ENCODE results near the gene ATRNL1.

The ATRNL1 gene

DNA sequence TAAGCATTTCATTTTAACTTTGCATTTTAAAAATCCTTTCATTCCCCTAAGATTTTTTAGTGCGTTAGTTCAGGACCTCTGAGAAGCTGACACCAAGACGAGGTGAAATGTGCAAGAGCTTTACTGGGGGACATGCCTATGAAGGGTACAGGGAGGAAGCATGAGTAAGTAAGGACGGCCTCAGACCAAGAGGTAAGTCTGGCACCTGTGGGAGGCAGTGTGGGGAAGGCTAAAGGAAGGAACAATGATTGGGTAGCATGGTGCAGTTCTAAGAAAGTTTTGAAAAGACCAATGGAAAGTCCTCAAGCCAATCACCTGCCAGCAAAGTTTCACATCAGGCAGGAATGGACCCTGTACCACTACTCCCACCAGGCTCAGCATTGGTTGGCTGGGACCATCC is 810.7 kb downstream of the ATRNL1 start:
- no peak for DNase-seq (ENCODE audit: low read depth in 2 of 2)

DNA sequence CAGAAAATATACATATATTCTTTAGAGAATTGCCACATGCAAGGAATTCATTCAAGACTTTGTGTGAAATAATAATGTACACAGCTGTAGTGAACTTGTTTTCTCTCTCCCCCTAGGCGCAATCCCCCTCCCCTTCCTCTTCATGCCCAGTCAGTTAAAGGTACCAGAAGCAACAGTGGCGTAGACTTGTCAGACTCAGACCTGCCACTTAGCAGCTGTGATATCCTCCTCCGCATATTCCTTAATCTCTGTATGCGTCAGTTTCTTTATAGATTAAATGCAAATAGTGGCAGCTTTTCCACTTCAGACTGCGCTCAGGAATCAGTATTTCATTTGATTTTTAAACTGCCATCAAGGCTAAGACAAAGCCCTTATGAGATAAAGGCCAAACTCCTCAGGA is 815.9 kb downstream of the ATRNL1 start:
- DNase-seq (ENCODE audit: low read depth in 2 of 2): no peak

DNA sequence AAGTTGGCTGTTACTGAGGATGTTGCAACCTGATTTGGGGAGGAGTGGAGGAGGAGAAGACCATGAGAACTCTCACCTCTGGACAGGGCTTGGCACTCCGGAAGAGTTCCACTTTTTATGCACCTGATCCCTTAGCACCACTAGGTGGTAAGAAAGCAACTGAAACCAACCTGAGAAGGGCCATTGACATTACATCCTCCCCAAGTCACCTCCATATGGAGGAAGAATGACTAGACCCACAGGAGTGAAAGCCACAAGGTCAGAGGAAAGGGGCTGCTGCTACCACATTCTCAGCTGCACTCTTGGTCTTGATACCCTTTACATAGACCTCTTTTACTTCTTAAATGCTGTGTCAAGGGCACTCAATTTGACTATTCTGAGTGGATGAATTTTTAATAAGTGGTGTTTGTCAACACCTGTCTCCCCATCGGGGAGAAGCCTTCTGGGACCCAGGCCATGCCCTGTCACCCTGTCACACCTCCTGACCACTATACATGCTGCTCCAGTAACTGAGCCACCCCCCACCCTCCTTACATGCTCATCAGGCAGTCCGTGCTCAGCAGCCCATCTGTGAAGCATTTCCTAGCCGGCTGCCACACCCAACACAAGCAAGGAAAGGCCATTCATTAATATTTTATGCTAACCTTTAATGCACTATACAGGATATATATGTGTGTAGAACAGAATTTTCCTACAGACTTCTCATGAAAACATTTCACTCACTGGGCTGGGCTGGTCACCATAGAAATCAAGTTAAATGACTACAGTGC is 817.0 kb downstream of the ATRNL1 start:
- DNase-seq (ENCODE audit: low read depth in 2 of 2): no peak

DNA sequence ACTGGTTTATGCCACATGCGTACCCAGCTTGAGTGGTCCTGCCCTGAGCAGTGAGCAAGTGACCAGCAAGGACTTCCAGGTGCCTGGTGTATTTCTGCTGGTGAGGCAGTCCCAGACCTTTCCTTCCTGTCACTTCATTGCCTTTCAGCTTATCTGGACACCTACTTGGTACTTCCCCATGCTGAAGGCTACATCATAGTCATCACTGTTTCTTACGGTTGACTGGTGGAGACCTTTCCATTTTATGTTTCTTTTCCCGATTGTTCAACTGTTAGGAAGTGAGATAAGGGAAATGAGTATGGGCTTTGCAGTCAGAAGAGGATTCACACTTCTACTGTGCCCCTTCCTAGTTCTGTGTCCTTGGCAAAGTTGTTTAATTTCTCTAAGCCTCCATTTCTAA is 821.3 kb downstream of the ATRNL1 start:
- DNase-seq (ENCODE audit: low read depth in 2 of 2): no peak

DNA sequence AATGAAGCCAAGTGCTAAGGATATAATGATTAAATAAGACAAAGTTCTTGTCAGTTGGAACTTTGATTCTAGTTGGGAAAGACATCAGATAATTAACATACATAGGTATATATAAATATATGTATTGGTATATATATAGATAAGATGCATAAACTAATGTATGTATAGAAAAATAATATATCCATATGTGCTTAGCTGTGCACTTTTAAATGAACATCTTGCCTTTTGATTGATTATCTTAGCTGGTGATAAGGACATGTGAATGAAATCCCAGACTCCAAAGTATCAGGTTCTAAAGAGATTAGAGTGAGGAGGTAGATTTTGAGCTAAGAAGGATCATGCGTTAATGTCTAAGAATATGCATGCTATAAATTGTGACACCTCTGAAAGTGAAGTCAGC is 822.3 kb downstream of the ATRNL1 start:
- DNase-seq (ENCODE audit: low read depth in 2 of 2): no peak

DNA sequence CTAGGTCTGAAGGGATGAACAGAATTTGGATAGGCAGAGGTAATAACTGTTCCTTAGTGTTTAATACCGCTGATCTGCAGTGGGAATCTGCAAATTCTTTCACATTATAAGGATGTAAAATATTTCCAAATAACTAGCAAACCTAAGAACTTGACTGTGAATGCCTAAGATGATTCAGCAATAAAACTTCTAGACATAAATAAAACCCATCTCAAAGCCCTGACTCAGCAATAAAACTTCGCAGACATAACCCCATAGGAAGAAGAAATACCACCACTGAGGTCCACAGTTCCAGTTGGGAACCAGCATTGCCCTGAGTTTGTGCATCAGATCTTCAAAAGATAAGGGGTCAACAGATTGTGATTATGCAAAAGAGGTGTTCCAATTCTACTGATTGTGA is 825.6 kb downstream of the ATRNL1 start:
- no peak for DNase-seq (ENCODE audit: low read depth in 2 of 2)

DNA sequence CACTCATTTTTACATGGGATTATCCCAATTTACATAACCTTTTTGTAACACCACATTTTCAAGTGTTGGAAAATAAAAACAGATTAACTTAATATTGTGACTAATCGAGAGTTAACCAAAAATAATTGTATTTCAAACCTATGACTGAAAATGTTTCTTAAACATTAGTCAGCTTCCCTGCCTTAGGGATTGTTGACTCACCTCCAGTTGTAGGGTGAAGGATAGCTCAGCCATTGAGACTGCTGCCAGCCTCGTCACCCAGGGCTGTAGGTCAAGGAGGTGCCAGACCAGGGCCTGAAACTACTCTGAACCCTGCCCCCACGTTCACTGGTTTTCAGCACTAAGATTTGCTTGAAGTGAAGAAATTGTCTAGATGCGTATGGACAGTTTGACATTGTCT is 828.6 kb downstream of the ATRNL1 start:
- DNase-seq (ENCODE audit: low read depth in 2 of 2): no peak

DNA sequence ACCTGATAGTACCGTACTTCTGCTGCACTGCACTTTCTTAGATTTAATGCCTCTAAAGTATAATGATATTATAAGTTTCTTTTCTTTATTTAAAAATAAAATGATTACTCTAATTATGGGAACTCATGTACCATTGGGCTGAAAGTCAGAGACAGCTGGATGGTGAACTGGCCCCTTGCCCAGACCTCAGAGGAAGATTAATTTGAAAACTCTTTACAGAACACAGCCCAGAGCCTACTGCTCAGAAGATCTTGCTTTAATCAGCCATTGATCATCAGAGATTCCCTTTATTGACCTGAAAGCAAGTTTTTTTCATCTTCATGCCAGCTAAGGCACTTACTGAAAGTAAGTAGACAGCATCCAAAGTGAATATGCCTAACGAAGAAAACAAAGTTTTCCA is 838.1 kb downstream of the ATRNL1 start:
- no peak for DNase-seq (ENCODE audit: low read depth in 2 of 2)

DNA sequence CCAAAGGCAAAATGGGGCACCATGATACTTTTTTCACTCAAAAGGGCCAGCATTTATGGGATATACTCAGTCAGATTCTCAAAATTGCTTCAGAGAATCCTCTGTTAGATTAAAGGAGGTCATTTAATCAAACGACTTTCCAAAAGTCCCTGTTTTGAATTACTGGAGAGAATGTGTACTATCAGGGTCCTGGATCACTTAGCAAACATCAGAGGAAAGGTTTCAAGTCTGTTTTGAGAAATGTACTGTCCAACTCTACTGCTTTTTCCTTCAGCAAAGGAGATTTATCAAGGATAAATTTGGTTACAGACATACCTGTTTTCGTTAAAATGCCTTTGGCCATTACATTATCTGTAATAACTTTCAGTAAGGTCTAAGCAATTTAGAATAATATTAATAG is 838.9 kb downstream of the ATRNL1 start:
- DNase-seq (ENCODE audit: low read depth in 2 of 2): no peak

DNA sequence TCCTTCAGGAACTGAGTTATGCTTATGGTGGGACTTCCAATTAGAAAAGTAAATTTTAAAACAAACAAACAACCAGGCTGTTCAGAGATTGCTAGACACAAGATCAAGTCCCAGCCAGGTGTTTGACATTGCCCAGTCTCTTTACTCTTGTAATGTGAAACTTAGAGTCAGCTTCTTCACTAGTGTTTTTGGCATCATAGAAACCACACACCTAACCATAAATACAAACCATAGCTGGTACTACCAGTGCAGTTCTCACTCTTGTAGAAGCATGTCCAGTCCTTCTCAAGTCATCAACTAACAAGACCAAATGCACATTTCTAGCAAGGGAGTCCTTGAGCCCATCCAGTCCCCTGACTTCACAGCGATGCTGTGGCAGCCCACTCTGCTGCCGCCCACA is 839.9 kb downstream of the ATRNL1 start:
- DNase-seq (ENCODE audit: low read depth in 2 of 2): no peak

DNA sequence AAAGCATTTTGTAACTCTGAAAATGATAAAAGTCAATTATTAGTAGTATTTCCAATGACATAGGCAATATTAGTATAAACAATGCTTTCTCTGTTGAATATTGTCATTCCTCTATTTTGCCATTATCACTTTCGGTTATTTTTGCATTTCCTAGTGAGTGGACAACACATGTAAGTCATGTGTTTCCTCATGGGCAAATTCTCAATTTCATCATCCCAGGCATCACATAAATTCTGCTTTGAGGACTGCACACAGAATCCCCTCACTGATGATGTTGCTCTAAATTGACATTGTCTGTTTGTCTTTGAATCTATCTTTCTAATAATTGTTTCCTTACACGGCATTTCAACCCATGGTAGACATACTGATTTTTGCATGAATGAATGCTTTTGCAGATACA is 842.6 kb downstream of the ATRNL1 start:
- DNase-seq (ENCODE audit: low read depth in 2 of 2): no peak

DNA sequence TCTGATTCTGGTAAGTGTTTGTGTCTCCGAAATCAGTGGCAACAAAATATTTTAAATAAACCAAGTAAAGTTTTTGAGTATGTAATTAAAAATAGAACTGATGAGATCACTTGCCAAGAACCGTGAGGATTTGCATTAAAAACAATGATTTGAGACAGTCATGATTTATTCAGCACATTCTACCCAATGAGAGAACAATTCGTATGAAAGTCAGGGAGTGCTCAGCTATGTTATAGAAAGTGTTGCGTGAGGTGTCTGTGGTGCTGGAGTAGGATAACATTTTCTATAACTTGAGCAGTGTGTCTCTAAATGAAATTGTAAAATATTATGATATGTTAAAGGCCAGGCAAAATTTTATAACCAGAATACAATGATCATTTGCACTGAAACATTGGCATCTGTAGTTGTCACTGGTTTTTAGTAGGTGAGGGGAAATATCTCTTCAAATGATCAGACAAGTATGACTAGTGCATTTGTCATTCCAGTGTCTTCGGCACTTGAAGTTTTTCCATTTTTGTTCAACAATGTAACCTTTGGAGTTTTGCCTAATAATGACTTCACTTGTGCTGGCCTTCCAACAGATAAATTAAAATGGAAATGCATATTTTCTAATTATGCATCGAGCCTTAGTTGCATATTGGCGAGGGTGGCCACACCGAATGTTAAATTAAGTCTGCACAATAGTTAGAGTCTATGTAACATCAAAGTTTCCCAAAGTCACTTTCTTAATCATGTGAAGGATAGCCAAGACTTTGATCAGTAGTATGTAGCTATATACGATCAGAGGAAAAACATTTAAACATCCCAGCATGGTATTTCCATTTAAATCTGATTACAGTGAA is 844.0 kb downstream of the ATRNL1 start:
- DNase-seq (ENCODE audit: low read depth in 2 of 2): no peak

DNA sequence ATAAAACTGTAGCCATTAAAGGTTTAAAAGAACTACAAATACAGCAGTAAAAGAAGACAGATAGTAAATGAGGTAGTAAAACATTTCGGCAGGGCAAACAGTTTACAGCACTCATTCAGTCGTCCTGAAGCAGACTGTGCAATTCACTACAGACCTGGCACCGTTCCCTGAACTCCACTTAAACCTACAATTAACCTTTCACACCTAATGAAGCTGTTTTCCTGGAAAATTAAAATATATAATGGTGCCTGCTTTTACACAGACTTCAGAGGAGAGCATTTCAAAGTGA is 844.5 kb downstream of the ATRNL1 start:
- no peak for DNase-seq (ENCODE audit: low read depth in 2 of 2)

DNA sequence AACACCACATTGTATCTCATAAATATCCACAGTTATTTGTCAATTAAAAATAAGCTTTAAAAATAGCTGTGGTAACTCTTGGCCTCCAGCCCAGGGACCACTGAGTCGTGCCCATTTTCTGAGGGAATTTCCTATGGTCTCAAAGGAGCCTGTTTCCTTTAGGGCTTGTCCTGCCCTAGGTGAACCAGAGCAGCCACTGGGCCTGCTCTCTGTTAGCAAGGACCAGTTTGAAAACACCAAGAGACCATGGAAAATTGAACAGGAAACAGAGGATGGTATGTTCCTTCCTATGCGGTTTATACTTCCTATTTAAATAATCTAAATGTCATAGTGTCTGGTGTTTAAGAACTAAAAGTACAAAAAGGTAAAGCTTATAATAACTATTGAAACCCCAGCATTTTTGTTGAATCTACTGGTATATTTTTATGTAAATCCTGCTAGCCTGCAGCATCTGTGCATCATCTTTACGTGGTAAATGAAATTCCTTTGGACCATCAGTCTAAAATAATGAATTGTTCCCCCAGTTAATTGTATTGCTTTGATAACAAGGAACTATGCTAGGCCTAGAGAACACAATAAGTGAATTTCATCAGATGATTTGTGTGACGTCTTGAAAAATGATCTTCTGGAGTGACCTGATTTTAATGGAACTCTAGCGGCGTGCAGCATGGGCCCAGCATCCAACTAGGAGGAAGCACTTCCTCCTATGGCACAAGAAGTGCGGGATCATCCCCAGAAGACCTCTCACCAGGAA is 846.1 kb downstream of the ATRNL1 start:
- DNase-seq (ENCODE audit: low read depth in 2 of 2): no peak

DNA sequence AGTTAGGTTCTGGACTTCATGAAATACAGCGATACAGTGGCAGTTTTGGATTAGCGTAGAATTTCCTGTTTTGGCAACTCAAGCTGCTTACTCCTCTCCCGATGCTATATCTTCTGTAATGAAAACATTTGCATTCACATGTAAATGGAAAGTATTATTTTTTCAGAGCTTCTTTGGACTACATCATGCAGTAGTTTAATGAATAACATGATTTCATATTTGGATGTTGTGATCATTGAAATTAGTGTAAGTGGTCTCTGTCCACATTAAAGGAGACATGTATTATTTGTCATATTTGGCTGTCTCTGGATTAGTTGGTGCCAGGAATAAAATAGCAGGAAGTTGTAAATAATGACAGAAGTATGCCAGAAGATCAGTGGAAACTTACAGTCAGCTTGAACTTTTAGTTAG is 848.2 kb downstream of the ATRNL1 start:
- no peak for DNase-seq (ENCODE audit: low read depth in 2 of 2)

DNA sequence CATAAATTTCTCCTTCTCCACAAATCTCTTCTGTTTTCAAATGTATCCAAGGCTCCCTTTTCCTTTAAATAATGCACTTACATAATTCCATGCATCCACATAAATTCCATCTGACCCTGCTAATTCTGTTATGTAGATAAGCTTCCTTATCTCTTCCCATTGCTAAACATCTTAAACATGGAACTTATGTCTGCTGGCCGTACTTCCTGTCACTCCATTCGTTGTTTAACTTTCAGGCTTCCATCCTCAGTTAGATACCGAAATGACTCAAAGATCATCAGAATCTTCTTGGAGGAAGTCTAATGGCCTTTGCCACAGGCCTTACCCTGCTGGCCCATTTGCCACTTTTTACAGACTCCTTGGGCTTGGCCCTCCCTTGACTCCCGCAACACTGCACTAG is 848.9 kb downstream of the ATRNL1 start:
- no peak for DNase-seq (ENCODE audit: low read depth in 2 of 2)

DNA sequence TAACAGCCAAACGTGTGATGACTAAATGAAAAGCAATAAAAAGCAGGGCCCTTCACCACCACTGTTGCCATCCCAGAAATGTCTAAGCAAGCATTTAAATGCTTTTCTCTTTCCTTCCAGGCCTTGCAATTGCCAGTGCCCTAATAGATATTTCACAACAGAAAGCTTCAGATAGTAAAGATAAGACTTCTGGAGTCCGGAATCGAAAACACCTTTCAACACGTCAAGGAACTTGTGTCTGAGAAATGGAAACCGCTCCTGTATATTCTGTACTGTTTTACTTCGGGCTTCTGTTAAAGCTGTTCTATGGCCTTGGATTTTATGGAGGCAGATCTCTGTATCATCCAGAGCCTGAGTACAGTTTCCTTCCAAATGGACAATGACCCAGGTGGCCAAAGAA is 851.4 kb downstream of the ATRNL1 start:
- DNase-seq (ENCODE audit: low read depth in 2 of 2): no peak

DNA sequence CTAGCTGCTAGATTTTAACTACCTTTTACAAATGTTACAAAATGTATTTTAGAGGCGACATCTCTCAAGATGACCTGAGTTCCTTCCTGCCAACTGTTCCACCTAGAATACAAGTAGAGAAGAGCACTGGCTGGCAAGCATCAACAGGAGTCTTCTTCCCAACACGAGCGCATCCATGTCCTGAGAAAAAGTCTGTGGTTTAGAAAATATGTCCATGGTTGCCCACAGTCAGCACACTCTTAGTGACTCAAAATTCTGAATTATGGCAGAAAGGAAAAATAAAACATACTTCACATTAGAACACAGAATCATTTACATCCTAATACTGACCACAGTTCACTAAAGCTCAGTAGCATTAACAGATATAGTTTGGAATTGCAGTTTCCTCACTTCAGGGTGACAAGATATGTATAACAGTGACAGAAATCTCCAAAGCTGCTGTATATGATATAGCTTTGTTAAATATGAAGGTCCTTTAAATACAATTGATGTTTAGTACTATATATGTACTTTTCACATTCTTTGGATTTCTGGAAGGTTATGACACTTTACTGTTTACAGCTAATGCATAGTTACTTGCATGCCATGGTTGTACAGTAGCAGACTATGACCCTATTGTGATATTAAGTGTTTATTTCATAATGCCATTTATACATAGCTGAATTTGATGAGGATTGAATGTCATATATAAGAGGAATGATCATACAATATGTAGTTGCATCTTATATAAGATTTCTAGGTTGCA is 852.7 kb downstream of the ATRNL1 start:
- no peak for DNase-seq (ENCODE audit: low read depth in 2 of 2)

DNA sequence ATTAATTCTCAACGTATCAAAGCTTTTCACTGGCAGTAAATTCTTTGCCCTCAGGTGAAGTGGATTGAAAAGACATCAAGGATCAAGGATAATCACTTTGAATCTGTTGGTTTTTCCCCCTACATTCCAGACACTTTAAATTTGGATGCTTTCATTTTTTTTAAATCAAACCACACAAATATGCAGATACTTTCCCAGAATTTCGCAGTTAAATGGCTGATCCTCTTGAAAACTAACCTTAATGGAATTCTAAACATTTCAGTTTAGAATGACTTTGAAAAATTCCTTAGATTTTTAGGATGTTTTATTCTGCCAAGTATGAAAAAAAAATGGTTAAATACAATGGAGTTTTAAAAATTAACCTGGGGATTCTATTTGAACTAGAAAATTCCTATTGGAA is 853.9 kb downstream of the ATRNL1 start:
- no peak for DNase-seq (ENCODE audit: low read depth in 2 of 2)

DNA sequence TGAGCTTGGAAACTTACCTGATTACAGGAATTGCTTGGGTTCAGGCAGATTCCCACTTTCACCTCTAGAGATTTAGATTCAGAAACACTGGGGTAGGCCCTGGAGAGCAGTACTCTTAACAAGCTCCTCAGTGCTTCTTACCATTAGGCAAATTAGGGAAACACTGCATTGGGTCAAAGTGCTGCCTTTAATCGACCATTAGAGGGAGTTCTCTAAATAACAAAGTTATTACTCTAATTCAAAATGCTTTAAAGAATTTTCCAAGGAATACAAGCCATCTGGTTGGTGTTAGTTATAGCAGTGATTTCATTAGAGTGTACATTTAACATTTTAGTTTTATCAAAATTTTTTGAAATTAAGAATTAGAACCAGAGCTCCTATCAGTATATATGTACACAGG is 855.3 kb downstream of the ATRNL1 start:
- DNase-seq (ENCODE audit: low read depth in 2 of 2): no peak

DNA sequence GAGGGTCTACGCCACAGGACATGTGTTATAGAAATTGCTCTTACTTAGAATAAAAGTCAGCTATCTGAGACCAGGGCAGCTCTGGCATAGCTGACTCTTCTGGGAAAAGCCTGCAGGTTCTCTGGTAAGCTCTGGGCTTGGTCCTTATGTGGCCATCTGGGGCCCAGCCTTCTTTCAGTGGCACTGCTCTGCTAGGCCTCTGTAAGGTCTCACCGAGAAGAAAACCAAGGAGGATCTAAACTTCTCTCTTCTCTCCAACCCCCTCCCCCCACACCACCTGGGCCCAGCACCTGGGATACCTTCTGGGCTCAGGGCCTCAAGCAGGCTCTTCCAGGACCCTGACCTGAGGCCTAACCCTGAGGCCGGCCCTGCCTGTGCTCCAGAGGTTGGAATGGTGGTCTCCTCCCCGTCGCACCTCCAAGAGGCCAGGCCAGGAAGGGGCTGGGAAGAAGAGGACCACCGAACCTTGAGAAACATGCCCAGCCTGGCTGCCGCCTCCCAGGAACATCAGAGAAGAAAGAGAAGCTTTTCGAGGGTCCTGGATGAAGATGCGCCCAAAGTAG is 856.2 kb downstream of the ATRNL1 start:
- no peak for DNase-seq (ENCODE audit: low read depth in 2 of 2)

DNA sequence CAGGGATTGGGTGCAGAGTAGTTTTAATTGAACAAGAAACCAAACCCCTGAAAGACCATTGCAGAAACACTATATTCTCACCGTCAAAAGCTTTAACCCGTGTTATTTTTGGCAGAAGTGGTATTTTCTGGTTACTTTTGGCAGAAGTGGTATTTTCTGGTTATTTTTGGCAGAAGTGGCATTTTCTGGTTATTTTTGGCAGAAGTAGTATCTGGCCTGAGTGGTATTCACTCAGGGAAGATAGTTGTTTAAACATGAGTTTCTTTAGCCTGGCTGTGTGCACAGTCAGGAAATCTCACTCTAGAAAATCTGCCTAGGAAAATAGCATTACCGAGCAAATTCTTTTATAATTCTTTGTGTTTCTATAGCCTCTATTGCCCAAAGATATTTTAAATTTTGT is 857.2 kb downstream of the ATRNL1 start:
- no peak for DNase-seq (ENCODE audit: low read depth in 2 of 2)

All from stimulated activated CD4-positive, alpha-beta T cell treated with anti-CD3 and anti-CD28 coated beads, Interleukin-4, amount 100 ng/mL, for 48 hours (primary cell).